Ovary (tissue), 3 donors: ENCODE data around the gene LCP1.

Experiments
- CTCF ChIP-seq, 3 donors: fragments of 450-650 bp in 2 of 3; fragments of 200-600 bp in 1 of 3; IDR thresholded peaks; one replicate each; pipeline versions ENCODE4 v1.5.1 to v1.8.0; 2016 to 2022; ENCODE audit warnings: antibody characterized with exemption in 3 of 3, mild to moderate bottlenecking in 1 of 3
- EP300 ChIP-seq: sonication (generic); formaldehyde crosslinking; IDR thresholded peaks from one replicate; pipeline ENCODE4 v1.6.1; 2017; ENCODE audit warnings: antibody characterized with exemption
- donor health status: DM: no; HTN: no; CAD: no.

- TF ChIP-seq CTCF (IDR thresholded peaks at IDR 0.05) (no peak), EP300 (no peak)
Observed at GRCh38 chr13:46122304-46122703, 59.7 kb downstream of the LCP1 start.
